WTC11 (cell line): ENCODE results near the gene CD164L2. TPM values are rescaled to one million over a fixed set of nuclear protein-coding genes. Genes with fewer than 3 reads are reported as not detected.

ENCODE experiments used
- ATAC-seq: fragments of 200-7000 bp; cut with Tn5 transposase; 2 replicates; pipeline ENCODE4 v1.10.0; 2021; ENCODE audit warnings: mild to moderate bottlenecking, moderate library complexity
- CTCF ChIA-PET: fragments of 300-600 bp; sonication (Branson Sonifier 250); formaldehyde crosslinking; loops from one replicate; lab custom pipeline; 2021; ENCODE audit warnings: antibody characterized with exemption; lab: Charles Lee
- POLR2A ChIA-PET: fragments of 350-600 bp; sonication (Branson Sonifier 250); formaldehyde crosslinking; loops from one replicate; lab custom pipeline; 2021; ENCODE audit warnings: antibody characterized with exemption; lab: Charles Lee
- DNase-seq: peaks from one replicate; pipeline ENCODE4 v3.0.0; 2021; ENCODE audit warnings: low spot score
- H3K27ac Mint-ChIP-seq: 2 replicates; pipeline ENCODE4 v1.8.0; 2021; ENCODE audit warnings: mixed read lengths
- H3K27me3 Mint-ChIP-seq: 2 replicates; pipeline ENCODE4 v1.8.0; 2021; ENCODE audit warnings: low read depth, mild to moderate bottlenecking, moderate library complexity, mixed read lengths
- H3K36me3 Mint-ChIP-seq: 2 replicates; pipeline ENCODE4 v1.8.0; 2021; ENCODE audit warnings: mixed read lengths
- H3K4me1 Mint-ChIP-seq: 2 replicates; pipeline ENCODE4 v1.8.0; 2022; ENCODE audit warnings: mixed read lengths
- H3K4me3 Mint-ChIP-seq: 2 replicates; pipeline ENCODE4 v1.8.0; 2021; ENCODE audit warnings: mild to moderate bottlenecking, moderate library complexity, mixed read lengths
- H3K9me3 Mint-ChIP-seq: 2 replicates; pipeline ENCODE4 v1.8.0; 2021; ENCODE audit warnings: mixed read lengths
- AFF4 ChIP-seq: sonication (generic); formaldehyde crosslinking; IDR thresholded peaks from 2 replicates; pipeline ENCODE4 v1.8.1; 2023; ENCODE audit warnings: mild to moderate bottlenecking, missing genetic modification reagents, borderline replicate concordance
- ARID4B ChIP-seq: sonication (generic); formaldehyde crosslinking; IDR thresholded peaks from 2 replicates; pipeline ENCODE4 v1.8.0; 2023; ENCODE audit warnings: missing genetic modification reagents, mild to moderate bottlenecking, borderline replicate concordance
- CREB1 ChIP-seq: sonication (generic); formaldehyde crosslinking; IDR thresholded peaks from 2 replicates; pipeline ENCODE4 v1.8.0; 2023; ENCODE audit warnings: mild to moderate bottlenecking, missing genetic modification reagents
- EMX1 ChIP-seq: fragments of 250-450 bp; sonication (Bioruptor Pico); IDR thresholded peaks from 2 replicates; pipeline ENCODE4 v1.8.0; 2021; ENCODE audit warnings: mild to moderate bottlenecking
- FOXK1 ChIP-seq: sonication (generic); formaldehyde crosslinking; IDR thresholded peaks from 2 replicates; pipeline ENCODE4 v1.8.0; 2022; ENCODE audit warnings: mild to moderate bottlenecking, moderate library complexity, missing genetic modification reagents
- NFYB ChIP-seq: sonication (generic); formaldehyde crosslinking; conservative IDR thresholded peaks from 2 replicates; pipeline ENCODE4 v1.8.0; 2022; ENCODE audit warnings: low read depth, missing genetic modification reagents
- PRDM15 ChIP-seq: sonication (generic); formaldehyde crosslinking; IDR thresholded peaks from 2 replicates; pipeline ENCODE4 v1.8.0; 2022; ENCODE audit warnings: missing genetic modification reagents
- STAT6 ChIP-seq: sonication (generic); formaldehyde crosslinking; conservative IDR thresholded peaks from 2 replicates; pipeline ENCODE4 v1.8.1; 2023; ENCODE audit warnings: mild to moderate bottlenecking, low read depth, missing genetic modification reagents, moderate library complexity
- TP53 ChIP-seq: sonication (generic); formaldehyde crosslinking; IDR thresholded peaks from 2 replicates; pipeline ENCODE4 v1.8.1; 2023; ENCODE audit warnings: mild to moderate bottlenecking, missing genetic modification reagents
- ZNF121 ChIP-seq: sonication (generic); formaldehyde crosslinking; IDR thresholded peaks from 2 replicates; pipeline ENCODE4 v1.8.0; 2023; ENCODE audit warnings: missing genetic modification reagents
- ZNF219 ChIP-seq: sonication (generic); formaldehyde crosslinking; IDR thresholded peaks from 2 replicates; pipeline ENCODE4 v1.8.0; 2023; ENCODE audit warnings: missing genetic modification reagents, mild to moderate bottlenecking, borderline replicate concordance
- ZNF317 ChIP-seq: sonication (generic); formaldehyde crosslinking; IDR thresholded peaks from 2 replicates; pipeline ENCODE4 v1.8.1; 2023; ENCODE audit warnings: low read depth, mild to moderate bottlenecking, moderate library complexity, missing genetic modification reagents, borderline replicate concordance
- ZNF423 ChIP-seq: fragments of 250-450 bp; sonication (Bioruptor Pico); IDR thresholded peaks from 2 replicates; pipeline ENCODE4 v2.1.2; 2022; ENCODE audit warnings: mild to moderate bottlenecking, moderate library complexity
- total RNA-seq: library from RNA; stranded (reverse); gene quantifications from 3 replicates; pipeline ENCODE4 v1.2.3, GENCODE V29; 2021

CD164L2 gene
- total RNA-seq, 1 experiment from 2014 or later, result 5.5 TPM

GRCh38 chr1:27351541-27352107 is 31.5 kb downstream of the CD164L2 start:
- H3K27ac Mint-ChIP-seq, result no peak overlapping the region
- DNase-seq, result no peak
- peak overlapping the region; percentile 75 for H3K4me3 Mint-ChIP-seq
- peaks cover 18% of the 10 kb centered on the region for H3K4me1 Mint-ChIP-seq
- TF ChIP-seq CREB1 (CRISPR knock-in tag), result no peak
- TF ChIP-seq NFYB (CRISPR knock-in tag), result no peak
- TF ChIP-seq ZNF121 (CRISPR knock-in tag), result no peak
- no peak for TF ChIP-seq FOXK1 (CRISPR knock-in tag)
- no peak for TF ChIP-seq EMX1 (CRISPR knock-in tag)
- TF ChIP-seq ZNF317, result no peak
- 0 out of 2 replicates have a peak, but pooled peaks have one; percentile 32 for TF ChIP-seq ZNF423
- TF ChIP-seq PRDM15 (CRISPR knock-in tag), result peak; percentile 71
- TF ChIP-seq AFF4 (CRISPR knock-in tag), result no peak
- no peak for TF ChIP-seq TP53 (CRISPR knock-in tag)
- TF ChIP-seq ARID4B (CRISPR knock-in tag), result 0 out of 2 replicates have a peak, but pooled peaks have one; percentile 8
- no peak for TF ChIP-seq STAT6 (CRISPR knock-in tag)
- TF ChIP-seq ZNF219, result no peak
- TF ChIP-seq, all 79 proteins: peak for 3
- peak; percentile 1; the same call in 1 of the 2 replicates for ATAC-seq
- peaks cover 12% of the 10 kb centered on the region for H3K27me3 Mint-ChIP-seq
- no peaks in the 10 kb centered on the region for H3K9me3 Mint-ChIP-seq
- ChIA-PET CTCF (interaction anchor here (0.6 to 11.0 kb wide), 27 partner anchors 8 to 321 kb away, joined by 3 to 258 read pairs (median 5); partner anchors contain the start of genes CD164L2, IFI6, MAP3K6 and SYTL1), POLR2A (interaction anchor here (0.6 to 3.1 kb wide), 6 partner anchors 10 to 176 kb away, joined by 3 to 29 read pairs (median 7); partner anchors contain the start of genes CD164L2, MAP3K6 and SYTL1)
- H3K36me3 Mint-ChIP-seq, result peaks cover 3% of the 10 kb centered on the region; the same call in 1 of the 2 replicates
